HUES48 (cell line): ENCODE results near the gene KIF21B.
"Not testable (repeated sequence)": the region's sequence is repeated elsewhere in the genome, so short reads cannot be mapped to it uniquely, and the experiment has no call there.

Experiments
- H3K27ac ChIP-seq: one replicate; pipeline ENCODE4 v1.7.0; 2013; ENCODE audit warnings: low read depth, low read length, inconsistent platforms
- H3K27me3 ChIP-seq: 2 replicates; pipeline ENCODE4 v1.6.1; 2013; ENCODE audit warnings: mild to moderate bottlenecking, low read length; ENCODE audit not compliant: control insufficient read depth, insufficient read depth
- H3K36me3 ChIP-seq: 2 replicates; pipeline ENCODE4 v1.6.1; 2013; ENCODE audit warnings: low read length; ENCODE audit not compliant: control insufficient read depth, insufficient read depth
- H3K4me1 ChIP-seq: 2 replicates; pipeline ENCODE4 v1.6.1; 2013; ENCODE audit warnings: mild to moderate bottlenecking, low read length; ENCODE audit not compliant: control insufficient read depth, insufficient read depth
- H3K4me3 ChIP-seq: 2 replicates; pipeline ENCODE4 v1.5.1; 2013; ENCODE audit warnings: mild to moderate bottlenecking, low read depth, low read length
- H3K9ac ChIP-seq: 2 replicates; pipeline ENCODE4 v1.6.1; 2013; ENCODE audit warnings: mild to moderate bottlenecking, low read depth, low read length, moderate library complexity
- H3K9me3 ChIP-seq: 2 replicates; pipeline ENCODE4 v1.6.1; 2013; ENCODE audit warnings: low read length; ENCODE audit not compliant: control insufficient read depth, insufficient read depth

KIF21B gene

DNA sequence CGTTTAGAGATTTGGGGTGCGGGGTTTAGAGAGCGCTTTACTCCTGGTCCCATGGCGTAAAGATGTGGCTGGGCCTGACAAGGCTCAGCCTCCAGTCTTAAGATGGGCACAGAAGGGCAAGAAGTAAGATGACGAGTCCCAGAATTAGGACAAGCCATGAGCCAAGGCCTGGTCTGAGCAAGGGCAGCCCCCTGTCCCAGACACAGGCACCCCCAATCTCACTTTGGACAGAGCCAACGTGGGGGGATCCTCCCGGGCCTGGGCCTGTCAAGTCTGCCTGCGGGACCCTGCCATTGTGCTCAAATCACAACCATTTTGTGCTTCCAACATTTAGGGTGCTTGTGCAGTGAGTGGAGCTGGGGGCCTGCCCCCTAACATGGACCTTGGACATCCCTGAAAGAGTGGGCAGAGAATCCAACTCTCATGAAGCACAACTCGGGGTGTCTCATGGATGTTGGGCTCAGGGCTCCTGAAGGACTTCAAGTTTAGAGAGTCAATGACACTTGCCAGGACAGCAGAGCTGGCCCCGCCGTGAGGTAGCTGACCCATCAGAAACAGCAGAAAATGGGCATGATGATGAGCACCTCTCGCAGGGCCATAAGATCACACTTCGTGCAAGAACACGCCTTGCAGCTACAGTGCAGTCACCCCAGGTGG is 52.6 kb downstream of the KIF21B start:
- Histone ChIP-seq H3K27me3 (no peaks in the 10 kb centered on the region), H3K9ac (no peak overlapping the region)

DNA sequence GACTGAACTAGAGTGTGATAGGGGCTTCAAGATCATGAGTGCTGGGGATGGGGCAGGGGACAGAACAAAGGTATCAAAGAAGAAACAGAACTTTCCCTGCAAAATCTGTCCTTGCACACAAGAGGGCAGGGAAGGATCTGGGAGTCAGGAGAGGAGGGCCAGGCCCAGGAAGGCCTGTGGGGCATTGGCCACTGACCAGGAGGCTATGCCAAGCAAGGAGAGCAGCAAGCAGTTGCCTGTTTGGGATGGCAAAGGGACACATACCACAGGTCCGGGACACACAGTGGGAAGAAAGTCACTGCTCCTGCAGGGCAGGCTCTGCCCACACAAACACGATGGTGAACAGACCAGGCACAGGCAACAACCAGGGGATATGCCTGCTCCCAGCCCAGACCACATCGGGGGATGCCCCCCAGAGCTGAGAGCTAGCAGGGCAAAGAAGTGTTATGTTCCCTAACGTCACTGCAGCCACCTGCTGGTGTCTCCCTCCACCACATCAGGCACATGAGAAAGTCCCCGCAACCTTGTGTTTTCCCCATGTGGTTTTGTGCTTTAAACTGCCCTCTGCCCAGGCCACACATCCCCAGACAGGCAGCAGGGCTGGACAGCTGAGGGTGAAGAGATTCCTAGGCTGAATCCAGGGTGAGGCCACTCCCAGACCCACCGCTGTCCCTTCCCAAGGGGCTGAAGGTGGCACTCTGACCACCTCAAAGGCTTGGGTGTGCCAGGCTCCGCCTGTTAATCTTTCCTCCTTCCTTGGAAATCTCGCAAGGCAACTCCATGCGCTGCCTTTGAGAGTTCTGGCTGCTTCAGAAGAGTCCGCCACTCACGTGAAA is 53.6 kb downstream of the KIF21B start:
- Histone ChIP-seq H3K9me3 (no peaks in the 10 kb centered on the region), H3K27ac (no peak overlapping the region), H3K4me1 (no peaks in the 10 kb centered on the region), H3K4me3 (no peak overlapping the region), H3K27me3 (no peaks in the 10 kb centered on the region), H3K9ac (no peak overlapping the region), H3K36me3 (no peaks in the 10 kb centered on the region; the same call in 1 of the 2 replicates)

More for the DNA sequence above, 52.6 kb downstream of the KIF21B start:
- Histone ChIP-seq H3K9me3 (no peaks in the 10 kb centered on the region), H3K27ac (no peak overlapping the region), H3K4me1 (no peaks in the 10 kb centered on the region), H3K36me3 (no peaks in the 10 kb centered on the region; the same call in 1 of the 2 replicates), H3K4me3 (no peak overlapping the region)

- Histone ChIP-seq H3K36me3 (no peaks in the 10 kb centered on the region; the same call in 1 of the 2 replicates), H3K27ac (no peak overlapping the region), H3K4me3 (no peak overlapping the region), H3K27me3 (no peaks in the 10 kb centered on the region), H3K4me1 (no peaks in the 10 kb centered on the region), H3K9ac (no peak overlapping the region), H3K9me3 (no peaks in the 10 kb centered on the region)
These were observed 54.8 kb downstream of the KIF21B start for GRCh38 chr1:200968469-200969410.

DNA sequence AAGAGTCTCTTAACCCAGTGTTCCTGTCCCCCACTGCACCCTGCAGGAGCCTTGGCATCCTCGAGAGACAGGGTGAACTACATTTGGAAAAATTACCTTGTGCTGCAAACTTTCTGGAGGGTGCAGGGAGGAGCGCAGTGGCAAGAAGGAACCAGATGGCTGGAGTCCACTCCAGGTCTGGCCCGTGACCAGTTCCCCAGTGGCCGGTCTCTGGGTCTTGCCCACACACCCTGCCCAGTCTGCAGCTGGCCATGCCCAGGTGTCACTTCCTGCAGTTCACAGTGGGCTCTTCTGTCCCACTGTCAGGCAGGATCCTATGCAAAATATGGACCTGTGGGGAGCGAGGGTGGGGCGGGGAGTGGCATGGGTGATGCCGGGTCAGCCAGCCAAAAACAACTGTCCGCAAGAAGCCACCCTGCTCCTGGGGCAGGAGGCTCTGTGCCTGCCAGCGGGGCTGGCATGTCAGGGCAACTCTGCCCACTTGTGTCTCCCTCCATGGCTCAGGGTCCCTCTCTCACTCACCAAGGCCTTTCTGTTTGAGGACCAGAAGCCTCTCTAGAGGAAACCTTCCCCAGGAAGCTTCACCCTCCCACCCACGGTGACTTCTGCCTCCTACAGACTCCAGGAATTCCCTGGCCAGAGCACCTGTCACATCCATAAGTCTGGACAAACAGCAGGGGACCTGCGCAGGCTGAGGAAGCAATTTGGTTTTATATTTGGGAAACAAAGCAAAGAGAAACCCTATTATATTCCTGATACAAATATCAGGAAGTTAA is 55.6 kb downstream of the KIF21B start:
- H3K9me3 ChIP-seq: no peaks in the 10 kb centered on the region
- H3K36me3 ChIP-seq: no peaks in the 10 kb centered on the region; the same call in 1 of the 2 replicates
- no peaks in the 10 kb centered on the region for H3K4me1 ChIP-seq
- H3K27me3 ChIP-seq: no peaks in the 10 kb centered on the region; the same call in 1 of the 2 replicates
- no peak overlapping the region for H3K4me3 ChIP-seq
- no peak overlapping the region for H3K9ac ChIP-seq
- no peak overlapping the region for H3K27ac ChIP-seq

DNA sequence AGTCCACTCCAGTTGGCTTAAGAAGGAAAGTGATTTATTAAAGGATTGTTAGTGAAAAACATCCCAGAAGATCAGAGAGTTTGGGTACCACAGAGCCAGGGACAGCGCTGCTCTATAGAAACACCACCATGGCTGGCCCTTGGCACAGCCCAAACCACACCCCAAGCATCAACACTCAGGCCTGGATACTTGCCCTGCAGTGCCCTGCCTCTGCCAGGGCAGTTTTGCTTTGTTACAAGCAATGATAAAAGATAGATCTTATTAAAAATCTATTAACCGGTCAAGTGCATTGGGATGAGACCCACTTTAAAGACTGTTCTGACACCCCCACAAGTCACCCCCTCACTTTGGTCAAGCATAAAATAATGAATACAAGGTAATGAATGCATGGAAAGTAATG is 56.6 kb downstream of the KIF21B start:
- no peaks in the 10 kb centered on the region; the same call in 1 of the 2 replicates for H3K36me3 ChIP-seq
- no peaks in the 10 kb centered on the region; the same call in 1 of the 2 replicates for H3K27me3 ChIP-seq
- H3K9ac ChIP-seq: no peak overlapping the region
- H3K27ac ChIP-seq: no peak overlapping the region
- no peaks in the 10 kb centered on the region for H3K9me3 ChIP-seq
- no peak overlapping the region for H3K4me3 ChIP-seq
- H3K4me1 ChIP-seq: no peaks in the 10 kb centered on the region

DNA sequence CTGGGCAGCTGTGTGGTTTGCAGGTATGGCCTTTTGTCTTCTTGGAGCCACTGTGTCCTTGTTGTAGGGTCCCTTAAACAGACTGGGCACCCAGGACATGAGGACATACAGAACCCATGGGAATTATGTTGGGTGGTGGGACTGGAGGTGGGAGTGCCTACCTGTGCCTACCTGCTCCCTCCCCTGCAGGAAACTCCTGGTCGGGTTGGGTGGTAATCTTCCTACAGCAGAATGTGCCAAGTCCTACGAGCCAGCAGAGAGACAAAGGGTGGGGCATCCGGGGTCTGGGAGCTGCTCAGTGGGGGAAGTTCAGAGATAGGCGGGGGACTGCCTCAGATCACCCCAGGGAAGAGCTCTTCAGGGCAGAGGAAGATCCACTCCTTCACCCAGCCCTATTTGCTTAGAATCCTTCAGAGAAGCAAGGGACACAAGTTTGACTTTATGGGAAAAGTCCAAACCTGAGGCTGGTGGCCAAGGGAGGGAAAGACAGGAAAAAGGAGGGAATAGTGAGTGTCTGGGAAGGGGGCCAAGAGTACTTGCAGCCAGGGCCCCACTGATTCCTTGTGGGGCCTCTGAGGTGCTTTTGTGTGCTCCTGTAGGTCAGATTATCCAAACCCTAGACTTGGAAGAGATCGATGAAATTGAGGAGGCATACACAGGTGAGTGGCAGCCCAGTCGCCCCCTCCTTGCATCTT is 58.3 kb downstream of the KIF21B start:
- no peak overlapping the region for H3K4me3 ChIP-seq
- no peaks in the 10 kb centered on the region for H3K4me1 ChIP-seq
- H3K36me3 ChIP-seq: no peaks in the 10 kb centered on the region
- H3K27ac ChIP-seq: no peak overlapping the region
- H3K9me3 ChIP-seq: no peaks in the 10 kb centered on the region
- H3K27me3 ChIP-seq: no peaks in the 10 kb centered on the region; the same call in 1 of the 2 replicates
- H3K9ac ChIP-seq: no peak overlapping the region

GRCh38 chr1:200963888-200964287 is 59.6 kb downstream of the KIF21B start:
- not testable (repeated sequence) for H3K27me3 ChIP-seq, H3K27ac ChIP-seq, H3K4me3 ChIP-seq, H3K9ac ChIP-seq, H3K36me3 ChIP-seq, H3K9me3 ChIP-seq, H3K4me1 ChIP-seq

DNA sequence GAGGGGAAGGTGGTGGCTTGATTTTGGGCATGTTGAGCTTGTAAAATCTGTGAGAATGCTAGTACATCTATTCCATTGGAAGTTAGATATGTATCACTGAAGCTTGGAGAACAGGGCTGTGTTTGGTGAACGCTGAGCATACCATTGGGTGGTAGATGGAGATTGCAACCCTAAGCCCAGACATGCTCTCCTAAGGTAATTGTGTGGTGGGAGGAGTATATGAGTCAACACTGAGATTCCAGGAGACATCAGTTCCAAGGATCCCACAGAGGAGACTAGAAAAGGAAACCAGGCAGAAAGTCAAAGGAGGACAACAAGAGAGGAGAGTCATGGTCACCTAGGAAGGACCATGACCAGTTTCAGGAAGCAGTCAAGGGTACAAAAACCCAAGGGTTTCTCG is 60.4 kb downstream of the KIF21B start:
- Histone ChIP-seq H3K4me1 (no peaks in the 10 kb centered on the region), H3K9ac (no peak overlapping the region), H3K27me3 (no peaks in the 10 kb centered on the region; the same call in 1 of the 2 replicates), H3K36me3 (no peaks in the 10 kb centered on the region), H3K27ac (no peak overlapping the region), H3K9me3 (no peaks in the 10 kb centered on the region), H3K4me3 (no peak overlapping the region)

DNA sequence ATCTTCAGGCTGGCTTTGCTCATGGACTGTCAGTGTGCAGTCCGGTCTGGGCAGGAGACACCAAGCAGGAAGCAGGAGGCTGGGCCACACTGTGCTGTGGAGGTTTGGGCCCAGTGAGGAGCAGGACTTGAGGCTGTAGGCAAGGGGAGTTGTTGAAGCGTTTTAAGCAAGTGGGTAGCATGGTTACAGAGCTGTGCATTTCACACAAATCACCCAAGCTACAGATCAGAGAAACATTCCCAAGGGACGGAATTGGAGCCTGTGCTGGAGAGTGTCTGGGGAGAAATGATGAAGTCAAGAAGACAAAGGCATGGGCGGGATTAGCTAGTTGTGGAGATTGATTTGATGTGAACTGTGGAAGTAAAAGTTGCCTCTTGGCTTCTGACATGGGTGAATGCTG is 60.9 kb downstream of the KIF21B start:
- no peak overlapping the region for H3K9ac ChIP-seq
- H3K4me1 ChIP-seq: no peaks in the 10 kb centered on the region
- H3K27me3 ChIP-seq: no peaks in the 10 kb centered on the region; the same call in 1 of the 2 replicates
- no peak overlapping the region for H3K27ac ChIP-seq
- H3K36me3 ChIP-seq: no peaks in the 10 kb centered on the region
- no peak overlapping the region for H3K4me3 ChIP-seq
- no peaks in the 10 kb centered on the region for H3K9me3 ChIP-seq

DNA sequence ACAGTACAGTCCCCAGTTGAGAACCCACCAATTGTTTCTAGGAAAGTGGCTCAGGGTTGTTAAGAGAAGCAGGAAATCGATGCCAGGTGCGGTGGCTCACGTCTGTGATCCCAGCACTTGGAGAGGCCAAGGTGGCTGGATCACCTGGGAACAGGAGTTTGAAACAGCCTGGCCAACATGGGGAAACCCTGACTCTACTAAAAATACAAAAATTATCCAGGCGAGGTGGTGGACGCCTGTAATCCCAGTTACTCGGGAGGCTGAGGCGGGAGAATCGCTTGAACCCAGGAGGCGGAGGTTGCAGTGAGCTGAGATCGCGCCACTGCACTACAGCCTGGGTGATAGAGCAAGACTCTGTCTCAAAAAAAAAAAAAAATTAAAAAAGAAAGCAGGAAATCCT is 61.4 kb downstream of the KIF21B start:
- H3K4me3 ChIP-seq, H3K9me3 ChIP-seq, H3K4me1 ChIP-seq, H3K27ac ChIP-seq, H3K9ac ChIP-seq, H3K27me3 ChIP-seq, H3K36me3 ChIP-seq: not testable (repeated sequence)
